Measurements from ENCODE around the gene SPNS2.

GRCh38 chr17:4539576-4540223, 41.0 kb downstream of the SPNS2 start:
- TF ChIP-seq, protein P1, sequence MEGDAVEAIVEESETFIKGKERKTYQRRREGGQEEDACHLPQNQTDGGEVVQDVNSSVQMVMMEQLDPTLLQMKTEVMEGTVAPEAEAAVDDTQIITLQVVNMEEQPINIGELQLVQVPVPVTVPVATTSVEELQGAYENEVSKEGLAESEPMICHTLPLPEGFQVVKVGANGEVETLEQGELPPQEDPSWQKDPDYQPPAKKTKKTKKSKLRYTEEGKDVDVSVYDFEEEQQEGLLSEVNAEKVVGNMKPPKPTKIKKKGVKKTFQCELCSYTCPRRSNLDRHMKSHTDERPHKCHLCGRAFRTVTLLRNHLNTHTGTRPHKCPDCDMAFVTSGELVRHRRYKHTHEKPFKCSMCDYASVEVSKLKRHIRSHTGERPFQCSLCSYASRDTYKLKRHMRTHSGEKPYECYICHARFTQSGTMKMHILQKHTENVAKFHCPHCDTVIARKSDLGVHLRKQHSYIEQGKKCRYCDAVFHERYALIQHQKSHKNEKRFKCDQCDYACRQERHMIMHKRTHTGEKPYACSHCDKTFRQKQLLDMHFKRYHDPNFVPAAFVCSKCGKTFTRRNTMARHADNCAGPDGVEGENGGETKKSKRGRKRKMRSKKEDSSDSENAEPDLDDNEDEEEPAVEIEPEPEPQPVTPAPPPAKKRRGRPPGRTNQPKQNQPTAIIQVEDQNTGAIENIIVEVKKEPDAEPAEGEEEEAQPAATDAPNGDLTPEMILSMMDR (IDR thresholded peaks at IDR 0.05) = no peak
- TF ChIP-seq POLR2A (IDR thresholded peaks at IDR 0.05) (no peak), POLR2AphosphoS5 (IDR thresholded peaks at IDR 0.05) (no peak), EP300 (IDR thresholded peaks at IDR 0.05) (no peak)
